SU-DHL-6 (cell line): ENCODE results near the gene FOXA2.

Source experiments
- H2AFZ ChIP-seq: fragments of 200-600 bp; sonication (generic); 2 replicates; pipeline ENCODE4 v1.6.1; 2014; ENCODE audit warnings: low read depth, mild to moderate bottlenecking, moderate library complexity, mixed read lengths, antibody characterized with exemption, low read length; ENCODE audit not compliant: severe bottlenecking
- H3F3A ChIP-seq: fragments of 200-600 bp; shearing (Covaris generic); 2 replicates; pipeline ENCODE4 v1.6.0; 2016; ENCODE audit warnings: antibody characterized with exemption, mild to moderate bottlenecking; ENCODE audit not compliant: insufficient read depth
- H3K27ac ChIP-seq: fragments of 200-600 bp; sonication (generic); 2 replicates; pipeline ENCODE4 v1.5.1; 2016; ENCODE audit warnings: low read depth, mild to moderate bottlenecking, low read length, moderate library complexity, mixed read lengths
- H3K27me3 ChIP-seq: fragments of 200-600 bp; sonication (generic), shearing (Covaris generic); 2 replicates; pipeline ENCODE4 v1.6.0; 2014; ENCODE audit warnings: mild to moderate bottlenecking, low read length
- H3K36me3 ChIP-seq: fragments of 200-600 bp; sonication (generic); 2 replicates; pipeline ENCODE4 v1.6.1; 2014; ENCODE audit warnings: mild to moderate bottlenecking, low read length, mixed read lengths
- H3K4me2 ChIP-seq: fragments of 300-600, 200-600 bp; shearing (Covaris generic), sonication (generic); 2 replicates; pipeline ENCODE4 v1.6.0; 2014; ENCODE audit warnings: low read length, low read depth, mild to moderate bottlenecking; ENCODE audit not compliant: poor library complexity, severe bottlenecking
- H3K4me3 ChIP-seq: fragments of 200-600 bp; sonication (generic); 2 replicates; pipeline ENCODE4 v1.5.1; 2014; ENCODE audit warnings: antibody characterized with exemption, low read length, mild to moderate bottlenecking, mixed read lengths; ENCODE audit not compliant: insufficient read depth, poor library complexity, severe bottlenecking
- H3K79me2 ChIP-seq: fragments of 200-600 bp; sonication (generic); 2 replicates; pipeline ENCODE4 v1.6.1; 2014; ENCODE audit warnings: mild to moderate bottlenecking, low read length, moderate library complexity; ENCODE audit not compliant: insufficient read depth
- H3K9ac ChIP-seq: fragments of 200-600 bp; sonication (generic); 2 replicates; pipeline ENCODE4 v1.7.0; 2014; ENCODE audit warnings: mild to moderate bottlenecking, low read length
- H3K9me2 ChIP-seq: fragments of 200-600 bp; sonication (generic); replicated peaks from 2 replicates; pipeline ENCODE4 v1.6.1; 2014; ENCODE audit warnings: low read length; ENCODE audit not compliant: insufficient read depth
- H3K9me3 ChIP-seq: fragments of 200-600 bp; sonication (generic); 2 replicates; pipeline ENCODE4 v1.6.1; 2014; ENCODE audit warnings: low read length, mixed read lengths; ENCODE audit not compliant: insufficient read depth
- H4K20me1 ChIP-seq: fragments of 200-600 bp; sonication (generic); 2 replicates; pipeline ENCODE4 v1.6.1; 2014; ENCODE audit warnings: low read depth, mild to moderate bottlenecking, antibody characterized with exemption, low read length, moderate library complexity, mixed read lengths
- CTCF ChIP-seq: fragments of 200-600 bp; sonication (generic); IDR thresholded peaks from one replicate; pipeline ENCODE4 v1.5.1; 2017; ENCODE audit warnings: antibody characterized with exemption, mild to moderate bottlenecking, low read length, moderate library complexity; ENCODE audit not compliant: insufficient read depth, poor library complexity, severe bottlenecking
- EZH2phosphoT487 ChIP-seq: fragments of 200-600 bp; sonication (generic), shearing (Covaris generic); conservative IDR thresholded peaks from 2 replicates; pipeline ENCODE4 v1.6.1; 2018; ENCODE audit warnings: mild to moderate bottlenecking, antibody characterized with exemption, low read length, moderate library complexity, mixed read lengths

Gene FOXA2

GRCh38 chr20:22611636-22612035 is 27.3 kb upstream of the FOXA2 start:
- TF ChIP-seq EZH2phosphoT487: no peak
- TF ChIP-seq CTCF: no peak
- no peaks in the 10 kb centered on the region for H3K79me2 ChIP-seq
- H3K4me3 ChIP-seq: no peak overlapping the region
- no peak overlapping the region for H3K27ac ChIP-seq
- no peaks in the 10 kb centered on the region for H3K27me3 ChIP-seq
- no peaks in the 10 kb centered on the region for H3K9me3 ChIP-seq
- no peaks in the 10 kb centered on the region for H3K36me3 ChIP-seq
- no peaks in the 10 kb centered on the region for H4K20me1 ChIP-seq
- H3K4me2 ChIP-seq: no peak overlapping the region
- H3F3A ChIP-seq: no peaks in the 10 kb centered on the region
- no peak overlapping the region for H3K9ac ChIP-seq
- H2AFZ ChIP-seq: no peak overlapping the region
- H3K9me2 ChIP-seq: no peaks in the 10 kb centered on the region; the same call in 1 of the 2 replicates

GRCh38 chr20:22607695-22608094 is 23.3 kb upstream of the FOXA2 start:
- Histone ChIP-seq H3K4me2 (no peak overlapping the region), H3F3A (no peaks in the 10 kb centered on the region), H3K9ac (no peak overlapping the region), H3K9me3 (no peaks in the 10 kb centered on the region), H4K20me1 (no peaks in the 10 kb centered on the region), H3K4me3 (no peak overlapping the region), H2AFZ (no peak overlapping the region), H3K79me2 (no peaks in the 10 kb centered on the region), H3K36me3 (no peaks in the 10 kb centered on the region), H3K9me2 (no peaks in the 10 kb centered on the region; the same call in 1 of the 2 replicates), H3K27ac (no peak overlapping the region), H3K27me3 (no peaks in the 10 kb centered on the region)
- no peak for TF ChIP-seq CTCF
- TF ChIP-seq EZH2phosphoT487: no peak

GRCh38 chr20:22604815-22605214 is 20.4 kb upstream of the FOXA2 start:
- Histone ChIP-seq H2AFZ (no peak overlapping the region), H3F3A (no peaks in the 10 kb centered on the region), H3K4me2 (no peak overlapping the region), H3K9ac (no peak overlapping the region), H3K79me2 (no peaks in the 10 kb centered on the region), H3K4me3 (no peak overlapping the region), H4K20me1 (no peaks in the 10 kb centered on the region), H3K9me3 (no peaks in the 10 kb centered on the region), H3K27me3 (no peaks in the 10 kb centered on the region), H3K36me3 (no peaks in the 10 kb centered on the region), H3K27ac (no peak overlapping the region), H3K9me2 (no peaks in the 10 kb centered on the region; the same call in 1 of the 2 replicates)
- TF ChIP-seq CTCF: no peak
- no peak for TF ChIP-seq EZH2phosphoT487
